ENCODE data around the gene SHC3. TPM values are rescaled to one million over a fixed set of nuclear protein-coding genes. Genes with fewer than 3 reads are reported as not detected.

The SHC3 gene
- total RNA-seq, 4 donors from 2014 or later: 0.38 to 9.3 (median 4.4) TPM

- Histone ChIP-seq H3K4me1 (no peaks in the 10 kb centered on the region), H3K27me3 (no peaks in the 10 kb centered on the region), H3K4me3 (no peak overlapping the region), H3K9me3 (no peaks in the 10 kb centered on the region), H3K27ac (no peak overlapping the region), H3K36me3 (no peaks in the 10 kb centered on the region)
- DNase-seq: no peak
- intact Hi-C loops (cut with DNase I): no loop called here
- TF ChIP-seq POLR2A (IDR thresholded peaks at IDR 0.05): no peak
- no peak for TF ChIP-seq CTCF (IDR thresholded peaks at IDR 0.05)
- 75 to 81% methylated on average over 8 of the region's 10 CpGs for WGBS, 2 donors
Measured at GRCh38 chr9:89010056-89010455, 168.6 kb downstream of the SHC3 start.

- Histone ChIP-seq H3K9me3 (no peaks in the 10 kb centered on the region), H3K4me1 (no peaks in the 10 kb centered on the region), H3K4me3 (no peak overlapping the region), H3K27me3 (no peaks in the 10 kb centered on the region), H3K27ac (no peak overlapping the region), H3K36me3 (no peaks in the 10 kb centered on the region)
- TF ChIP-seq CTCF (IDR thresholded peaks at IDR 0.05): no peak
- intact Hi-C loops (cut with DNase I): loop anchor here (10.0 kb wide), 1 partner anchor 265 kb away; no protein-coding TSS in a partner anchor
- WGBS, 2 donors: 91% methylated on average over 5 to 9 of the region's 9 CpGs
- no peak for DNase-seq
Measured at GRCh38 chr9:89009546-89009840, 169.1 kb downstream of the SHC3 start.

- WGBS, 2 donors: 74 to 77% methylated on average over 12 of the region's 12 CpGs
- Histone ChIP-seq H3K4me3 (no peak overlapping the region), H3K27me3 (no peaks in the 10 kb centered on the region), H3K4me1 (no peaks in the 10 kb centered on the region), H3K9me3 (no peaks in the 10 kb centered on the region), H3K27ac (no peak overlapping the region), H3K36me3 (no peaks in the 10 kb centered on the region)
- intact Hi-C loops (cut with DNase I): loop anchor here (10.0 kb wide), 1 partner anchor 266 kb away; no protein-coding TSS in a partner anchor
- TF ChIP-seq POLR2A (IDR thresholded peaks at IDR 0.05) (no peak), CTCF (IDR thresholded peaks at IDR 0.05) (no peak)
- no peak for DNase-seq
Measured at GRCh38 chr9:89008744-89009545, 169.7 kb downstream of the SHC3 start.

- intact Hi-C loops (cut with DNase I): loop anchor here (10.0 kb wide), 1 partner anchor 267 kb away; no protein-coding TSS in a partner anchor
- Histone ChIP-seq H3K27me3 (no peaks in the 10 kb centered on the region), H3K4me3 (no peak overlapping the region), H3K4me1 (no peaks in the 10 kb centered on the region), H3K27ac (no peak overlapping the region), H3K9me3 (no peaks in the 10 kb centered on the region), H3K36me3 (no peaks in the 10 kb centered on the region)
- TF ChIP-seq CTCF (IDR thresholded peaks at IDR 0.05) (no peak), POLR2A (IDR thresholded peaks at IDR 0.05) (no peak)
- 70 to 84% methylated on average over 4 to 8 of the region's 9 CpGs for WGBS, 2 donors
- no peak for DNase-seq
Measured at GRCh38 chr9:89008055-89008743, 170.4 kb downstream of the SHC3 start.

Measured in esophagus squamous epithelium (tissue), 5 donors.